GM10266 (cell line): Measurements from ENCODE around the gene ALX3.
A peak's percentile ranks its signal among the peaks of the same experiment; 100 is the strongest.

Experiments used
- DNase-seq: peaks from one replicate; pipeline ENCODE4 v3.0.0; 2012; ENCODE audit errors: extremely low spot score
- TF ChIP-seq, protein P1 (sequence below): IDR thresholded peaks from 2 replicates; pipeline ENCODE4 v1.5.1; 2012; ENCODE audit warnings: mild to moderate bottlenecking, low read depth; ENCODE audit not compliant: control insufficient read depth, insufficient read depth; ENCODE audit errors: missing control alignments

Gene ALX3

DNA sequence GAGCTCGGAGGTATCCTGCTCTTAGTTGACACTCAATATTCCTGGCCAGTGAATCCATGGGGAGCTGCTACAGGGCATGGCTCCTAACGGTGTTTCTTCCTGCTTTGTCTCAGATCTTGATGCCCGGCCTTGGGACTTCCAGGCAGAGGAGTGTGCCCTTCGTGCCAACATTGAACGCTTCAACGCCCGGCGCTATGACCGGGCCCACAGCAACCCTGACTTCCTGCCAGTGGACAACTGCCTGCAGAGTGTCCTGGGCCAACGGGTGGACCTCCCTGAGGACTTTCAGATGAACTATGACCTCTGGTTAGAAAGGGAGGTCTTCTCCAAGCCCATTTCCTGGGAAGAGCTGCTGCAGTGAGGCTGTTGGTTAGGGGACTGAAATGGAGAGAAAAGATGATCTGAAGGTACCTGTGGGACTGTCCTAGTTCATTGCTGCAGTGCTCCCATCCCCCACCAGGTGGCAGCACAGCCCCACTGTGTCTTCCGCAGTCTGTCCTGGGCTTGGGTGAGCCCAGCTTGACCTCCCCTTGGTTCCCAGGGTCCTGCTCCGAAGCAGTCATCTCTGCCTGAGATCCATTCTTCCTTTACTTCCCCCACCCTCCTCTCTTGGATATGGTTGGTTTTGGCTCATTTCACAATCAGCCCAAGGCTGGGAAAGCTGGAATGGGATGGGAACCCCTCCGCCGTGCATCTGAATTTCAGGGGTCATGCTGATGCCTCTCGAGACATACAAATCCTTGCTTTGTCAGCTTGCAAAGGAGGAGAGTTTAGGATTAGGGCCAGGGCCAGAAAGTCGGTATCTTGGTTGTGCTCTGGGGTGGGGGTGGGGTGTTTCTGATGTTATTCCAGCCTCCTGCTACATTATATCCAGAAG lies 16.7 kb downstream of the ALX3 start:
- TF ChIP-seq, protein P1, sequence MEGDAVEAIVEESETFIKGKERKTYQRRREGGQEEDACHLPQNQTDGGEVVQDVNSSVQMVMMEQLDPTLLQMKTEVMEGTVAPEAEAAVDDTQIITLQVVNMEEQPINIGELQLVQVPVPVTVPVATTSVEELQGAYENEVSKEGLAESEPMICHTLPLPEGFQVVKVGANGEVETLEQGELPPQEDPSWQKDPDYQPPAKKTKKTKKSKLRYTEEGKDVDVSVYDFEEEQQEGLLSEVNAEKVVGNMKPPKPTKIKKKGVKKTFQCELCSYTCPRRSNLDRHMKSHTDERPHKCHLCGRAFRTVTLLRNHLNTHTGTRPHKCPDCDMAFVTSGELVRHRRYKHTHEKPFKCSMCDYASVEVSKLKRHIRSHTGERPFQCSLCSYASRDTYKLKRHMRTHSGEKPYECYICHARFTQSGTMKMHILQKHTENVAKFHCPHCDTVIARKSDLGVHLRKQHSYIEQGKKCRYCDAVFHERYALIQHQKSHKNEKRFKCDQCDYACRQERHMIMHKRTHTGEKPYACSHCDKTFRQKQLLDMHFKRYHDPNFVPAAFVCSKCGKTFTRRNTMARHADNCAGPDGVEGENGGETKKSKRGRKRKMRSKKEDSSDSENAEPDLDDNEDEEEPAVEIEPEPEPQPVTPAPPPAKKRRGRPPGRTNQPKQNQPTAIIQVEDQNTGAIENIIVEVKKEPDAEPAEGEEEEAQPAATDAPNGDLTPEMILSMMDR = peak; percentile 91
- DNase-seq = peak; percentile 70

- TF ChIP-seq, protein P1 = no peak
- DNase-seq = no peak
Measured at GRCh38 chr1:110051262-110051648, 19.2 kb downstream of the ALX3 start.

- TF ChIP-seq, protein P1 = no peak
- DNase-seq = no peak
Measured at GRCh38 chr1:110050602-110051261, 19.7 kb downstream of the ALX3 start.

GRCh38 chr1:110049801-110050601 lies 20.5 kb downstream of the ALX3 start:
- no peak for DNase-seq
- TF ChIP-seq, protein P1 = no peak

- no peak for DNase-seq
- TF ChIP-seq, protein P1 = no peak
Measured at GRCh38 chr1:110048923-110049601, 21.4 kb downstream of the ALX3 start.

DNA sequence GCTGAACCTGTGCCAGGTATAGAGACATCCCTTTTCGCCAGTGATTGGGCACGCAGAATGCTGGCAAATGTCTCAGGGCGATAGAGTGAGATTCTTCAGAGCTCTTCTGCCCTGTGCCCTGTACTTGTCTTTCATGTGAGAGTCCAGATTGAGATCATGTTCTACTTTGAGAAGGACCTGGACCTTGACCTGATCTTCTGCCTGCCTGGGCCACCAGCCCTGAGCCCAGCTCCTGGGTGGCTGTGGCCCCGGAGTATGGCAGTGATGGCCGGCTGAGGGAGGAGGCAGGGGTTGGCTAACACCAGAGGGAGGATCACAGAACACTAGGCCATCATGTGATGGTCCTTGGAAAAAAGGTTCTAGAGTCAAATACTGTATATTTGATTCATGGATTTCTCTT lies 22.2 kb downstream of the ALX3 start:
- DNase-seq = no peak
- TF ChIP-seq, protein P1 = no peak
